Glutamatergic neuron (in vitro differentiated cells): Measurements from ENCODE around the gene SPDYE17. TPM values are rescaled to one million over a fixed set of nuclear protein-coding genes. Genes with fewer than 3 reads are reported as not detected.
A peak's percentile ranks its signal among the peaks of the same experiment; 100 is the strongest.
"Not testable (repeated sequence)": the region's sequence is repeated elsewhere in the genome, so short reads cannot be mapped to it uniquely, and the experiment has no call there.

Source experiments
- DNase-seq: peaks from one replicate; pipeline ENCODE4 v3.0.0; 2022
- H3K27ac Mint-ChIP-seq: one replicate; pipeline ENCODE4 v1.8.0; 2020; ENCODE audit warnings: mild to moderate bottlenecking, mixed read lengths, inconsistent platforms; ENCODE audit not compliant: unreplicated experiment
- H3K27me3 Mint-ChIP-seq: one replicate; pipeline ENCODE4 v1.8.0; 2020; ENCODE audit warnings: mild to moderate bottlenecking, moderate library complexity, mixed read lengths, inconsistent platforms; ENCODE audit not compliant: unreplicated experiment
- H3K36me3 Mint-ChIP-seq: one replicate; pipeline ENCODE4 v1.8.0; 2020; ENCODE audit warnings: mild to moderate bottlenecking, mixed read lengths, inconsistent platforms; ENCODE audit not compliant: unreplicated experiment
- H3K4me1 Mint-ChIP-seq: one replicate; pipeline ENCODE4 v1.8.0; 2020; ENCODE audit warnings: mild to moderate bottlenecking, low read depth, mixed read lengths, inconsistent platforms; ENCODE audit not compliant: unreplicated experiment
- H3K4me3 Mint-ChIP-seq: one replicate; pipeline ENCODE4 v1.8.0; 2020; ENCODE audit warnings: mild to moderate bottlenecking, mixed read lengths, inconsistent platforms; ENCODE audit not compliant: unreplicated experiment
- H3K9me3 Mint-ChIP-seq: one replicate; pipeline ENCODE4 v1.8.0; 2020; ENCODE audit warnings: mild to moderate bottlenecking, moderate library complexity, mixed read lengths, inconsistent platforms; ENCODE audit not compliant: unreplicated experiment
- total RNA-seq: library from RNA; stranded (reverse); fragmentation: NEBNext Ultra II Directional; extraction: Animal tissue kit (Norgen Biotek cat#: 25700); gene quantifications from one replicate; pipeline ENCODE4 v1.2.1, GENCODE V29; 2021; ENCODE audit not compliant: unreplicated experiment

Gene SPDYE17
- total RNA-seq, 1 donor from 2014 or later = not detected

GRCh38 chr7:77008000-77008399, 24.2 kb downstream of the SPDYE17 start:
- not testable (repeated sequence) for H3K27me3 Mint-ChIP-seq, H3K27ac Mint-ChIP-seq, H3K4me1 Mint-ChIP-seq, H3K36me3 Mint-ChIP-seq, H3K4me3 Mint-ChIP-seq, H3K9me3 Mint-ChIP-seq, DNase-seq

- not testable (repeated sequence) for H3K27ac Mint-ChIP-seq, H3K36me3 Mint-ChIP-seq, H3K9me3 Mint-ChIP-seq, H3K4me3 Mint-ChIP-seq, H3K27me3 Mint-ChIP-seq, DNase-seq, H3K4me1 Mint-ChIP-seq
Measured at GRCh38 chr7:77006127-77007110, 25.7 kb downstream of the SPDYE17 start.

DNA sequence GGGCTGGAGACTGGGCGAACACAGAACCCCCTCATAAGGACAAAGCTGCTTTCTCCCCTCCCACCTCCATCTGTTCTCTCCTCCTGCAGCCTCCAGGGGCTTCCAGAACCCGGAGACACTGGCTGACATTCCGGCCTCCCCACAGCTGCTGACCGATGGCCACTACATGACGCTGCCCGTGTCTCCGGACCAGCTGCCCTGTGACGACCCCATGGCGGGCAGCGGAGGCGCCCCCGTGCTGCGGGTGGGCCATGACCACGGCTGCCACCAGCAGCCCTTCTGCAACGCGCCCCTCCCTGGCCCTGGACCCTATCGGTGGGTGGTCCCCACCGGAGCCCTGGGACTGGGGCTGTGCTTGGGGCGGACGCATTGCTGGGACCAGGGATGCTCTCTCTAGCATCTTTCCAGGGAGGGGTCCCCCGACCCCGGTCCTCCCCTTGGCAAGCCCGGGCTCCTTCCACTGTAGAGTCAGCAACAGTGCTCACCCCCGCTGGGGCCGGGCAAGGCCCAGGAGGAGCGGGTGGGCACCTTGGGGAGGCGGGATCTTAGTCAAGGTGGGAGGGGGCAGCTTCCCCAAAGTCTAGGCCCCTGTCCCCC, 26.6 kb downstream of the SPDYE17 start:
- not testable (repeated sequence) for H3K4me1 Mint-ChIP-seq, DNase-seq, H3K36me3 Mint-ChIP-seq, H3K9me3 Mint-ChIP-seq, H3K27me3 Mint-ChIP-seq, H3K4me3 Mint-ChIP-seq
- H3K27ac Mint-ChIP-seq = peak overlapping the region; percentile 73

DNA sequence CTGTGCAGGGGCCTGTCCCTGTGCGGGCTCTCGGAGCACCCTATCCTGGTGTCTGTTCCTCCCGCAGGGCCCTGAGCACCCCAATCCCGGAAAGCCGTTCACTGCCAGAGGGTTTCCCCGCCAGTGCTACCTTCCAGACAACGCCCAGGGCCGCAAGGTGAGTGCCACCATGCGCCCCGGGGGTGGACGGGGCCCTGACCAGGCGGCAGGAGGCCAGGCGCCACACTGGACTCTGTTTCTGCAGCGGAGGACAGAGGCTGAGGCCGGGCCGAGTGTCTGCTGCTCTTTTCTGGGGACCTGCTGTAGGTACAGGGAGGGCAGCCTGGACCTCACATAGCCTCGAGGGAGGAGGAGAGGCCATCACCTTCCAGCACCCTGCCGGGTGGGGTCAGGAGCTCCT, 28.0 kb downstream of the SPDYE17 start:
- not testable (repeated sequence) for H3K27ac Mint-ChIP-seq, H3K36me3 Mint-ChIP-seq, H3K4me3 Mint-ChIP-seq, H3K27me3 Mint-ChIP-seq, DNase-seq, H3K9me3 Mint-ChIP-seq, H3K4me1 Mint-ChIP-seq

DNA sequence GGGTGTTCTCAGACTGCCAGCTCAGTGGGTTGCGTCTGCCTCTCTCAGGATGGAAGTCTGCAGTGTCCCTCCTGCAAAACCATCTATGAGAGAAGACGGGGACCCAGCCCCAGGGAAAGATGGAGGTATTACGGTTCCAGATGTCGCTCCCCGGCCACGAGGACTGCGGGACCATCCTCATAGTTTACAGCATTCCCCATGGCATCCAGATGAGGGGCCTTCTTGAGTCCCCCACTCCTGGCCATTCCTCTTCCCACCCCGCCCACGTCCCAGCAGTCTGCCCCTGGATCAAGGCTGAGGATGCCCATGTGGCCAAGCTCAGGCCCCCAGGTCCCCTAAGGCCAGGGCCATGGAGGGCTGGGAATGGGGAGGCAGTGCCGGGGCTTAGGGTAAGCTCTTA, 28.9 kb downstream of the SPDYE17 start:
- not testable (repeated sequence) for H3K4me3 Mint-ChIP-seq, H3K27ac Mint-ChIP-seq, H3K27me3 Mint-ChIP-seq, H3K9me3 Mint-ChIP-seq, H3K36me3 Mint-ChIP-seq, H3K4me1 Mint-ChIP-seq, DNase-seq

- H3K4me3 Mint-ChIP-seq, H3K4me1 Mint-ChIP-seq, H3K27me3 Mint-ChIP-seq, H3K27ac Mint-ChIP-seq, H3K9me3 Mint-ChIP-seq, DNase-seq, H3K36me3 Mint-ChIP-seq: not testable (repeated sequence)
Measured at GRCh38 chr7:77002678-77003233, 29.4 kb downstream of the SPDYE17 start.

DNA sequence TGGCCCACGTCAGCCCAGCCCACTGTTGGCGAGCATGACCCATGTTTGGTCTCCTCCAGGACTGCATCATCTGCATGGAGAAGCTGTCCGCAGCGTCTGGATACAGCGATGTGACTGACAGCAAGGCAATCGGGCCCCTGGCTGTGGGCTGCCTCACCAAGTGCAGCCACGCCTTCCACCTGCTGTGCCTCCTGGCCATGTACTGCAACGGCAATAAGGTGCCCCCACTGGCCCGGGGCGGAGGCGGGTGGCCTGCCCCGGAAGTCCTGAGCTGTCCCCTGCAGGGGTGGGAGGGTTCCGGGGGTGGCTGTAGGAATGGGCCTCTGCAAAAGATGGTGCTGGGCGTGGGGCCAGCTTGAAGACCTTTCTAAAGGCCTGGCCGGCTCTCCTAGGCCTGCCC, 30.1 kb downstream of the SPDYE17 start:
- not testable (repeated sequence) for H3K27me3 Mint-ChIP-seq, DNase-seq, H3K4me3 Mint-ChIP-seq, H3K27ac Mint-ChIP-seq, H3K36me3 Mint-ChIP-seq, H3K9me3 Mint-ChIP-seq, H3K4me1 Mint-ChIP-seq

GRCh38 chr7:76999474-77000107, 32.6 kb downstream of the SPDYE17 start:
- H3K27me3 Mint-ChIP-seq, H3K4me1 Mint-ChIP-seq, H3K4me3 Mint-ChIP-seq, H3K36me3 Mint-ChIP-seq, H3K9me3 Mint-ChIP-seq, DNase-seq: not testable (repeated sequence)
- H3K27ac Mint-ChIP-seq = peak overlapping the region; percentile 48

DNA sequence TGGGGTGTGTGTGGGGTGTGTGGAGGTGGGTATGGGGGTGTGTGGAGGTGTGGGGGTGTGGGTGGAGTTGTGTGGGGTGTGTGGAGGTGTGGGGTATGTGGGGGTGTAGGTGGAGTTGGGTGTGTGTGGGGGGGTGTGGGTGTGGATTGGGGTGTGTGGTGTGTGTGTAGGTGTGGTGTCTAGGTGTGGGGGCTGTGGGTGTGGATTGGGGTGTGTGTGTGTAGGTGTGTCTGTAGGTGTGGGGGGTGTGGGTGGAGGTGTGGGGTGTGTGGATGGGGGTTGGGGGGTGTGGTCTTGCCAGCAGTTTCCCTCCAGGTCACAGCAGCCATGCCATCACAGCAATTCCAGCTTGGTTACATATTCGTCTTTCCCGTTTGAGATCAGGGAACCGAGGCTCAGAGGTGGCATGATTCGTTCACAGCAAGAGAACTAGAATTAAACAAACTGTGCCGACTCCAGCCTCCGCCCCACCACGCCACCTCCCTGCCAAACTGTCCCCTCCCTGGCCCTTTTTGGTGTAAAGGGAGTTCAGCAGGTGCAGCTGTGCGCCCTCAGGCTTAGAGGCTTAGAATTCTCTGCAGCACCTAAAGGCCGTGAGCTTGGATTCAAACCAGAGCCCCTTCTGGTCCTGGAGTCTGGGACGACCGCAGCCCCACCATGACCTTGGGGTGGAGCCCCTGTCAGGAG, 33.3 kb downstream of the SPDYE17 start:
- not testable (repeated sequence) for DNase-seq, H3K27me3 Mint-ChIP-seq, H3K4me3 Mint-ChIP-seq, H3K27ac Mint-ChIP-seq, H3K4me1 Mint-ChIP-seq, H3K9me3 Mint-ChIP-seq, H3K36me3 Mint-ChIP-seq
